K562 treated with DMSO at 1 percent for 48 hours (cell line): ENCODE results near the gene ZNF669. TPM values are rescaled to one million over a fixed set of nuclear protein-coding genes. Genes with fewer than 3 reads are reported as not detected.

ENCODE experiments used
- total RNA-seq: library from RNA; unstranded; fragments of 300-600 nt; gene quantifications from 2 replicates; pipeline ENCODE4 v1.2.3, GENCODE V29; 2022; ENCODE audit warnings: low replicate concordance; ENCODE audit errors: extremely low read depth

ZNF669 gene
- not detected in 2 replicates for total RNA-seq

GRCh38 chr1:247103859-247104591, at the start of gene ZNF669:
ZNF669 (minus strand) TSS chr1:247104356; CDS start chr1:247104199, 157 bp downstream.

GRCh38 chr1:247078258-247079140, 25.7 kb downstream of the ZNF669 start, which contains the start of gene ZNF670:
ZNF670 (minus strand) TSS chr1:247078811; CDS start chr1:247078596, 215 bp downstream.

Other genes starting within 250 kb of the ZNF669 start
- not detected in 2 replicates for gene AHCTF1, start 172.4 kb downstream of the ZNF669 start, total RNA-seq
- gene ZNF695, start 96.3 kb downstream of the ZNF669 start, total RNA-seq: not detected in 2 replicates
- gene ZNF670, start 25.5 kb downstream of the ZNF669 start, total RNA-seq: not detected in 2 replicates
- gene ZNF124, start 67.7 kb upstream of the ZNF669 start, total RNA-seq: not detected in 2 replicates
- not detected in 2 replicates for gene VN1R5, start 151.7 kb upstream of the ZNF669 start, total RNA-seq
- gene ZNF496, start 227.5 kb upstream of the ZNF669 start, total RNA-seq: not detected in 2 replicates